Suppressor macrophage treated with lipopolysaccharide for 4 hours (primary cell): ENCODE data around the gene ZNF619.

Experiments used
- DNase-seq: peaks from one replicate; pipeline ENCODE4 v3.0.0-alpha.2; 2020

Gene ZNF619

DNA sequence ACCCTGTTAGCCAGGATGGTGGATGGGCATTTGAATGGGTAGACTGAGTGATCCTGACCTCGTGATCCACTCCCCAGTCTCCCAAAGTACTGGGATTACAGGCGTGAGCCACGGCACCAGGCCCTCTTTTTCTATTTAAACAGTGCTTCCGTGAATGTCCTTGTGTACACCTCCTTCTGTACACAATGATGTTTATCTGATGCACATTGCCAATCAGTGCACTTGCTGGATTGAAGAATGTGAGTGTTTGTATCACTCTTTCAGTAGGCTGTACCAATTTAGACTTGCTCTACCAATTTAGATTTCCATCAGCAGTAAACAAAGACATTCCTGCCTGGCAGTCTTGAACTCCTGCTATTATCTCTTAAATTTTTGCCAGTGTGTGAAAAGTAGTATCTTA is 8.9 kb upstream of the ZNF619 start:
- no peak for DNase-seq

DNA sequence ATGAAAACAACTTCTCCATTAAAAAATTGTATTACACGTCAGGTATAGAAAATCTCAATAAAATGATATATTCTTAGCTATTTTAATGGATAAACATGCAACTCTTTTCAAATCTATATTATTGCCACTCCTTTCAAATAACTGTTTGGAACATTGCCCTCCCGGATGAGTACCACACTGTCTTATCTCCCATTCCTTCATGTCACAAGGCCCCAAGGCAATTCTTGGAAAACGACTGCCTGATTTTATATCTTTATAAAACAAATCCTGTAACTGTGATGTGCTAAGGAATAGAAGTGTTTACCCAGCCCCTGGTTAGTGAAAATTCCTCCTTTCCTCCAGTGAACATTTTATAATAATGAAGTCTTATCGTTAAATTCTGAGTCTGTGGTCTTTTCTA is 6.2 kb upstream of the ZNF619 start:
- no peak for DNase-seq

DNA sequence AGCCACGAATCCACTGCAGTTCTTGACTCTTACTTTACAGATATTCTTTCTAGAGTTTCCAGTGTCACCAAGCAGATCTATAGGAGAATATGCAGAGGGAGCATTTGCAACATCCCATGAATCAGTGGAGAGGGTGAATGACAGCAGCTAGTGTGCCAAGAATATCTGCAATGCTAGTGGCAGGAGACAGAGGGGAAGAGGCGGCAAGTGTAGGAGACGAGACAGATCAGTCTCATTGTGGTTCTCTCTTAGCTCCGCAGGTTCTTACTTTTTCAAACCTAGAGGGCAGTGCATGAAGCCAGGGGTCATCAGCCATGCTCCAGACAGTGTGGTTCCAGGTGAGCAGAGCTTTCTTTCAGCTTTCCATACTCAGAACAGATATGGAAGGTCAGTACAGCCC is 744 bp downstream of the ZNF619 start:
- DNase-seq: peak; percentile 44

DNA sequence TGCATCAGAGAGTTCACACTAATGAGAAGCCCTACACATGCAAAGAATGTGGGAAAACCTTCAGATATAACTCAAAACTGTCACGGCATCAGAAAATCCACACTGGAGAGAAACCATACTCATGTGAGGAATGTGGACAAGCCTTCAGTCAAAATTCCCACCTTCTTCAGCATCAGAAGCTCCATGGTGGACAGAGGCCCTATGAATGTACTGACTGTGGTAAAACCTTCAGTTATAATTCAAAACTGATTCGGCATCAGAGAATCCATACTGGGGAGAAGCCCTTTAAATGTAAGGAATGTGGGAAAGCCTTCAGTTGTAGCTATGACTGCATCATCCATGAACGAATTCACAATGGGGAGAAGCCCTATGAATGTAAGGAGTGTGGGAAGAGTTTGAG is 10.2 kb downstream of the ZNF619 start:
- no peak for DNase-seq

DNA sequence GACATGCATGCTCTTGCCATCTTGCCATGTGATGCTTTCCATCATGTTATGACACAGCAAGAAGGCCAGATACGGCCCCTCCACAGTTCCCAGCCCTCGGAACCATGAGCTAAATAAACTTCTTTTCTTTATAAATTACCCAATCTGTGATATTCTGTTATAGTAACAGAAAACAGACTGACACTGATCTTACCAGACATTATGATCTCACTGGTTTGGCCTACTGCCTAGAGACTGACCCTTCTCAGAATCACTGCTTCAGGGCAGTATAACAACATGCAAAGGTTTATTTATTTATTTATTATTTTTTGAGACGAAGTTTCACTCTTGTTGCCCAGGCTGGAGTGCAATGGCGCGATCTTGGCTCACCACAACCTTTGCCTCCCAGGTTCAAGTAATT is 14.0 kb downstream of the ZNF619 start:
- no peak for DNase-seq

DNA sequence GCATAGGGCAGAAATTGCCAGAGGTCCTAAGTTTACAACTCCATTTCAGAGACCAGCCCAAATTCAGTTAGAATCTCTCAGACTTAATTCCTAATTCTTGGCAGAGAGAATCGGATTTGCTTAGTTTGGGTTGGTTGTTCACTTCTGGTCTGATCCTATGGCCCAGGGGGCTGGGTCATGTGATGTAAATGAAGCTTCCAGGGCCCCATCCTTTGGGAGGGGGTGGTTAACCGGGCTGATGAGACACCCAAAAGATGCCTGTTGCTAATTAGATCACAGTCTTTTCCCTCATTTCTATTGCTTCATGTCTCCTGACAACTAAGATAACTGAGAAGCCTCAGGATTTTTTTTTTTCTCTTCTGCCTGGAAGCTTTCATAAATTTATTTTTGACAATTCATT is 17.8 kb downstream of the ZNF619 start:
- no peak for DNase-seq

DNA sequence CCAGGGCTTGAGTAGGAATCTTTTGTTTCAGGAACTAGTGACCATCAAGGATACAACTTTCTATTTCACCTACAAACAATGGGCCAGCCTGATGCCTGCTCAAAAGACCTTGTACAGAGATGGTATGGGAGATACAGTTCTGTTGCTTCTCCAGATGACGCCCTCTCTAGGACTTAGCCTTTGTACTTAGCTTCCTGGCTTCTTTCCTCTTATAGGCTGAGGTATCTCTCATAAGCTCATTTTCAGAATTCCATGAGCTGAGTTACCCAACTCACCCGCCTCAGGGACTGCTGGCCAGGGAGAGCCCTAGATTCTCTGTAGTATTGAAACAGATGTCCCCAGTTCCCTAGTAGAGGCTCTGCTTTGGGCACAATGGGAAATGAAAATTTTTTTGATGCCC is 20.4 kb downstream of the ZNF619 start:
- no peak for DNase-seq

DNA sequence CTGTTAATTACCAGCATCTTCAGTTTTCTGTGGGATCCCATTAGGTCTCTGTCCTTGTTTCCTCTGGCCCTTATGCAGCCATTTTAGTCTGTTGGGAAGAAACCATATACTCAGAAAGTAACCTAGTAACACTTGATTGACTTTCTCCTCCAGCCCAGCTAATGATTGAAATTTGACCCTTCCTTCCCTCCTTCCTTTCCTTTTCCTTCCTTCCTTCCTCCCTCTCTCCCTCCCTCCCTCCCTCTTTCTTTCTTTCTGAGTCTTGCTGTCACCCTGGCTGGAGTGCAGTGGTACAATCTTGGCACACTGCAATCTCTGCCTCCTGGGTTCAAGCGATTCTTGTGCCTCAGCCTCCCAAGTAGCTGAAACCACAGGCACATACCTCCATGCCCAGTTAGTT is 23.0 kb downstream of the ZNF619 start:
- no peak for DNase-seq

DNA sequence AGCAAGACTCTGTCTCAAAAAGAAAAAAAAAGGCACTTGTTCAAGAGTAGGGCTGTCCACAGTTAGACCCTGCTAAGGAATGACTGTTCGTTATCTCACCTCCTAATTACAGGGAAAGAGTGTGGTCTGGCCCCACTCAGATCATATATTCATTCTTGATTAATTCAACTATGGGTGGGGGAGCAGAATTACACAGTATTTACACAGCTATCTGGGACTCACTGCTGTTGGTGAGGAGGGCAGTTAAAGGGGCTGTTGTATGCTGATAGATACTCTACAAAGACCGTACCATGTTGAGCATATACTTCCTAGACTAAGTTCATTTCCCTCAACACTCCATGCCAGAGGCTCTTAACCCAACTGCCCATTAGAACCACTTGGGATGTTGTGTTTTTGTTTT is 25.1 kb downstream of the ZNF619 start:
- DNase-seq: no peak

DNA sequence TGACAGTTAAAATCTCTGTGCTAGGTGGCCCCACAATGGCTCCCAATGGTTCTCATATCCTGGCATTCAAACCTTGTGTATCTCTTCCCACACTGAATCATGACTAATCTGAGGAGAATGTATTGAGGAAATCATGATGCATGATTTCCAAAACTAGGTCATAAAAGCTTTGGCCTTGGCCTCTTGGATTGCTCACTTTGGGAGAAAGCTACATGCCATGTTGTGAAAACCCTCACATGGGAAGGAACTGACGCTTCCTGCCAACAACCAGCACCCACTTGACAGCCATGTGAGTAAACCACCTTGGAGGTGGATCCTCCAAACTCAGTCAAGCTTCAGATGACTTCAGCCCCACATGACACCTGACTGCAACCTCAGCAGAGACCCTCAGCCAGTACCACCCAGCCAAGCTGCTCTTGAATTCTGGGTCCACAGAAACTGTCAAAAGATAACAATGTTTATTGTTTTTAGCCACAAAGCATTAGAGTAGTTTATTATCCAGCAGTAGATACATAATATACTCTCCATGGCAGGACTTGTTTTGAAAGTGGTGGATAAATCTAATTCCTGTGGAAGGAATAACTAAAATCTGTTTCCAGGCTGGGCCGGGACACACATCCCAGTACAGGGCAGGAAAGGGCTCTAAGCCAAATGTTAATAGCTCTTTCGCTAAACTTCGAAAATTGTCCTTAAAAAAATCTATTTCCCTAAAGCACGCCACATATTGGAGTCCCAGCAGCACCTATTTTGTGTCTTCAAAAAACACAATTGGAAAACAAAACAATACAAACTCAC is 27.9 kb downstream of the ZNF619 start:
- peak; percentile 79 for DNase-seq

DNA sequence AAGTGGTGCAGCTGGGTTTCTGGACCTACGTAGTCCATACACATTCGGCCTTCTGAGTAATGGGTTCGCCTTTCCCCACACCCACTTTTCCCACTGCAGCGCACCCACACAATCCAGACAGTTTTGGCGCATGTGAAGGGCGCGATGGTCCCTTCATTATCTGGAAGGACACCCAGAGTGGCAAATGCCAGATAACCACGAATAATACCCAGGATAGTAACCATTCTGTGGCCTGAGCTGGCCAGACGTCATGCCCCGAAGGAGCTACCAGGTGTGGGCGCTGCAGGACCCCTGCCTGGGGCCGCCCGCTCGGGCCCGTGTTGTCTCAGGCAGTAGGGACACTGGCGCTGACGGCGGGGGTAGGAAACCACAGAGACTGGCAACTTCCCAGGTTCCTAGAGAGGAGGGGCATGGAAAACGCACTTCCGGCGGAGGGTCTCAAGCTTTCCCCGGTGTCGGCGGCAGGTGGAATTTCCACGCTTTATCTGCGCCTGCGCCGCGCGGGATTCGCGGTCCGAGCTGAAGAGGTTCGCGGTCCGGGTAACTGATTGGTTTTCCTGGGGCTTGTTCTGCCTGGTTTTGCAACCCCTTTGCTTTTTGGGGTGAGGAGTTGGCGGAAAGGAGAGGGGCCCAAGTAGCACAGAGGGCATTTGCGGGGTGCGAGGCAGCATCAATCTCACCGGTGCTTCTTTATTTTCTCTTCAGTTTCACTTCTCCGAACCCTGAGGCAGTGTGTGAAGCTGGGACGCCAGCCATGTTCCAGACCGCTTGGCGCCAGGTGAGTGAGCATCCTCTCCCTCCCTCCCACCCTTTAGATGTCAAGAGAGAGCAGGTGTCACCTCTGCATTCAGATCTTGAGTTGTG is 28.9 kb downstream of the ZNF619 start, which contains the start of gene ZNF620:
Gene ZNF620, plus strand, starts transcription at position 441 of the 864 bp plus-strand sequence. Its CDS starts 314 bp downstream, at position 755.
- peak; percentile 35 for DNase-seq

DNA sequence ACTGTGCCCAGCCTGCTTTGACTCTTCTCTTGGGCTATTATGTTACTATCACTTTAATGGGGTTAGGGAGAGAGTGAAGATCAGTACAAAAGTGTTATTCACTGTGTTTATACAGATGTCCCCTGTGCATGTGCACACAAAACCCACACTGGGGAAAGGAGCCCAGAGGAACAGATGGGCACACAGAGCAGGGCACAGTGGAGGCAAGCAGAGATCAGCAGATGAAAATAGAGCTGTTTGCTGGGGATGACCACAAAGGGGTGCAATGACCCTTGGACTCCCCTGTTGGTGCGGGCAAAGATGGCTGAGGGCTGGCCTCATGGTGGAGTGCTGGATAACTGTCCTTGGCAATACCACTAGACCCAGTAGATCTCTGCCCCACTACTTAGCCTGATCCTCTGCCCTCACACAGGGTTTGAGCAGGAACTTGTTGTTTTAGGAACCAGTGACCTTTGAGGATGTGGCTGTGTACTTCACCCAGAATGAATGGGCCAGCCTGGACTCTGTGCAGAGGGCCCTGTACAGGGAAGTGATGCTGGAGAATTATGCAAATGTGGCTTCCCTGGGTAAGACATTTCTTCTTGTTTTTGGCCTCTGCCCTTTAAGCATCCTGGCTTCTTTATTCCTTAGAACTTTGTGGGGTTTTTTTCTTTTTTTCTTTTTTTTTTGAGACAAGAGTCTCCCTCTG is 34.3 kb downstream of the ZNF619 start:
- DNase-seq: peak; percentile 33

DNA sequence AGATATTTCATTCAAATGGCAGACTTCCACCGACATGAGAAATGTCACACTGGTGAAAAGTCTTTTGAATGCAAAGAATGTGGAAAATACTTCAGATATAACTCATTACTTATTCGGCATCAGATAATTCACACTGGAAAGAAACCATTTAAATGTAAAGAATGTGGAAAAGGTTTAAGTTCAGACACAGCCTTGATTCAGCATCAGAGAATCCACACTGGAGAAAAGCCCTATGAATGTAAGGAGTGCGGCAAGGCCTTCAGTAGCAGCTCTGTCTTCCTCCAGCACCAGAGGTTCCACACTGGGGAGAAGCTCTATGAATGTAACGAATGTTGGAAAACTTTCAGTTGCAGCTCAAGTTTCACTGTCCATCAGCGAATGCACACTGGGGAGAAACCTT is 39.3 kb downstream of the ZNF619 start:
- DNase-seq: no peak

DNA sequence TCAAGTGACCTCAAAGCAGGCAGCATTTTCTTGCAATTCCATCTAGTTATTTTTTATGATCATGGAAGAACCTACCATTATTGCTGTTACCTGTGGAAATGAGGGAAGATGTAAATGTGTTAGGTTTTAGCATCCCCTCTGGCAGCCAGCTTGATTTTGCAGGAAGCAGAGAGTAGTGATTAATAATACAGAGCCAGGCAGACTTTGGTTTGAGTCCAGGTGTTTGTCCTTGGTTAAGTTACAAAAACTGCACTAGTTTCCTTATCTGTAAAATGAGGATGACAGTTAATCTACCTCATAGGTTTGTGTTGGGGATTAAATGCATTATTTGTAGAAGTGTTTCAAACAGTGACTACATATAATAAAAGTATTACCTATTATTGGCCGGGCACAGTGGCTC is 41.1 kb downstream of the ZNF619 start:
- DNase-seq: no peak

DNA sequence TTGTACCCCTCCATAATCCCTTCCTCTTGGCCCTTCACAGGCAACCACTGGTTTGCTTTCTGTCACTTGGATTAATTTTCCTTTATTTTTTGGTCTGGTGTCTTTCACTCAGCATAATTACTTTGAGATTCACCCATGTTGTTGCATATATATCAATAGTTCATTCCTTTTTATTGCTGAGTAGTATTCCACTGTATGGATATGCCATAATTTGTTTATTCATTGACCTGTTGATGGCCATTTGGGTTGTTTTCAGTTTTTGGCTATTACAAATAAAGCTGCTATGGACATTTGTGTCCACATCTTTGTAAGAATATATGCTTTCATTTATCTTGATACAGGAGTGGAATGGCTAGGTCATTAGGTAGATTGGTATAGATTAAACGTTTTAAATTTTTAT is 41.9 kb downstream of the ZNF619 start:
- DNase-seq: no peak

DNA sequence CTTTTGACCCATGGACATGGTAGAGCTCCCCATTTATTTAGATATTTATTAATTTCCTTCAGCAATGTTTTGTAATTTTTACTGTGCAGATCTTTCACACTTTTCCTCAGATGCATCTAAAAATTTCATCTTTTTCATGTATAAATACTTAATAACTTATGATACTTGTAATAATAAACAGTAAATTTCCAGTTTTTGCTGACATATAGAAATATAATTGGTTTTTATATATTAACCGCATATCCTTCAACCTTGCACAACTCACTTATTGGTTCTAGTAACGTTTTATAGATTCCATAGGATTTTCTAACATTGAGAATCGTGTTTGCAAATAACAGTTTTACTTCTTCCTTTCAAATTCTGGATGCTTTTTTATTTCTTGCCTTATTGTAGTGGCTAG is 44.3 kb downstream of the ZNF619 start:
- no peak for DNase-seq

DNA sequence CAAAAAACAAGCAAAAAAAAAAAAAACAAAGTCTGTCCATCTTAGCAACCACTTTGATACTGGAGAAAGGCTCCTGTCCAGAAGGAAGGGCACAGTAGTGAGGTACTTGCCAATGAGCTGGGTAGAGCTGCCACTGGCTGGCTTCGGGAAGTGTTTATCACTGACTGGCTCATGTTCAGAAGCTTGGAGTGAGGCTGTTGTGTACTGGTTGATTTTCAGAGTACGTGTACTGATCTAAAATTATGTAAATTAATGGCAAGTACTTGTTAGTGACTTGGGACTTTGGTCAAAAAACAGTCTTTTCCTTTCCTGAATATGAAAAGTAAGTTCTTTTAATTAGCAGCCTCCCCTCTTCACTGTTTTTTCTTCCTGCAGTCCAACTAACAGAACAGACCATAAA is 46.9 kb downstream of the ZNF619 start:
- no peak for DNase-seq

DNA sequence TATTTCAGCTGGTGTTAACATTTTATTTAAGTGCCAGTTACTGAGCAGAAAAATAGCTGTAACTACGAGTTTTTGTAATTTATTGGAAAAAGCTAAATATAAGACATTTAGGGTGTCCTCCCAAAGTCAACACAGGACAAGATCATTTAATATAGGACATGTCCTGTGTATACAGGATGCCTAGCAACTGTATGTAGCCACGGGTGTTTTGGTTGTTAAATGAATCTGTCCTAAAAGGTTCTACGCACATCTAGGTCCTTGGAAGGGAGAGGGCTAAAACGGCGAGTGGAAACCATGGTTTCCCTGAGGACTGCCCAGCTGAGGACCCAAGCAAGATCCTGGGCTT is 47.3 kb downstream of the ZNF619 start:
- DNase-seq: no peak

DNA sequence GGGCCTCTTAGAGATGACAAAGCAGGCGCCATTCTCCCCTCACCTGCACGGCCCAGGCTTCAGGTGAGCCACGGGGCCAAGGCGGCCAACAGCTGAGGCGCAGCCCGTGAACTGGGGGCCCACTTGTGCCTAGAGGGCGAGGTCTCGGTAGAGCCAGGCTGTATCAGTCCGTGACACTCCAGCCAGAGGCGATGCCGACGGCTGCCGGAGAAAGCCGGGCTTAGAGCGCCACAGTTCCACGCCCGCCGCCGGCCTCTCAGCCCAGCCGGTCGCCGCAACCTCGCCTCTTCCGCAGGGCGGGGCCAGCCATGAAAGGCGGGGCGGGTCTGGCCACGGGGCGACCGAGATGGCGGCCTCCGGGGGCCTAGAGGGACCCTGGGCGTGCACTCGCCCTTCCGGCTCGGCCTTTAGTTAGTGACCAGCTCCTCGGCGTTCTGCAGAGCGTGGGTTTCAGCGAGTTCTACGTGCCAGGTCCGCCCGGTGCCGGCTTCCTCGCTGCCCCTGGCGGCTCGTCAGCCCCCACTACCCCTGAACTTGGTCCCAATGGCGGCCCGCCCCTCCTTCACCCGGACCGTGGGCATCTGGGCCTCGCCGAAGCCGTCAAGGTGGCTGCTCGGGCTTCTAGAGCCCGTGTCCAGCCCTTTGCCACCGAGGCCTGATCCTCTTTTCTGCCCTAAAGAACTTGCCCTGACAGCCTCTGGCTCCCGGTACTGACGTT is 47.8 kb downstream of the ZNF619 start, which contains the start of gene ZNF621:
Gene ZNF621, plus strand, starts transcription at position 393 of the 718 bp plus-strand sequence. CDS start 881 bp downstream, outside the sequence.
- DNase-seq: peak; percentile 93

DNA sequence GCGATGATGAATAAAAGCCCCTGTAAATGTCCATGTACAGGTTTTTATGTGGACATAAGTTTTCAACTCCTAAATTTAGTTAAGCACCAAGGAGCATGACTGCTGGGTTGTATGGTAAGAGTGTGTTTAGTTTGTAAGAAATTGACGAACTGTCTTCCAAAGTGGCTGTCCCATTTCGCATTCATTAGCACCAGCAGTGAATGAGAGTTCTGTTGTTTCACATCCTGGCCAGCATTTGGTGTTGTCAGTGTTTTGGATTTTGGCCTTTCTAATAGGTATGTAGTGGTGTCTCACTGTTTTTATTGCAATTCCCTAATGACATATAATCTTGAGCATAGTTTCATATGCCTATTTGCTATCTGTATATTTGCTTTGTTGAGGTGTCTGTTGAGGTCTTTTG is 51.5 kb downstream of the ZNF619 start:
- DNase-seq: no peak

DNA sequence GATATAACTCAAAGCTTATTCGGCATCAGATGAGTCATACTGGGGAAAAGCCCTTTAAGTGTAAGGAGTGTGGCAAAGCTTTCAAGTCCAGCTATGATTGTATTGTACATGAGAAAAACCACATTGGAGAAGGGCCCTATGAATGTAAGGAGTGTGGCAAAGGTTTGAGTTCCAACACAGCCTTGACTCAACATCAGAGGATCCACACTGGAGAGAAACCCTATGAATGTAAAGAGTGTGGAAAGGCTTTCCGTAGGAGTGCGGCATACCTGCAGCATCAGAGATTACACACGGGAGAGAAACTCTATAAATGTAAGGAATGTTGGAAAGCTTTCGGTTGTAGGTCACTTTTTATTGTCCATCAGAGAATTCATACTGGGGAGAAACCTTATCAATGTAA is 55.3 kb downstream of the ZNF619 start:
- no peak for DNase-seq

DNA sequence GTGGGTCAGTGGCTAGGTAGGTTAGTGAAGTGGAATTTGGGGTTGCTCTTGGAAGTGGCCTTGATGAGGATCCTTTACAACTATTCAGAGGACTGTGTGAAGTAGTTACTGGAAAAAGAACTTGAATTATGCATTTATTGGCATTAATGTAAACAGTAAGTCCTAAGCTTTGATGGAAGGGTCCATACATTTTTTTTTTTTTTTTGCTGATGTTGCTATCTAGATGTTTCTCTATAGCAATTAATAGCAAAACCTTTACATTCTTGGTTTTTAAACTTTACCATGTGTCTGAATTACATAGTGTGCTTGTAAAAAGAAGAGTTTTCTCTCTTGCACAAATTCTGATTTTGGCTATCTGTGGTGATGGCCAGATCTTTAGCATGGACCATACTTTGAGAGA is 57.4 kb downstream of the ZNF619 start:
- DNase-seq: no peak
